BE2C (cell line): ENCODE measurements around the gene RAB3B.
"Not testable (repeated sequence)": the region's sequence is repeated elsewhere in the genome, so short reads cannot be mapped to it uniquely, and the experiment has no call there.

ENCODE experiments used
- DNase-seq: peaks from one replicate; pipeline ENCODE4 v3.0.0-alpha.2; 2020
- H3K27me3 ChIP-seq: fragments of 250-450 bp; sonication (Bioruptor Pico); 2 replicates; pipeline ENCODE4 v1.5.1; 2020; ENCODE audit warnings: mild to moderate bottlenecking
- H3K36me3 ChIP-seq: fragments of 250-450 bp; sonication (Bioruptor Pico); 2 replicates; pipeline ENCODE4 v1.5.1; 2020; ENCODE audit warnings: mild to moderate bottlenecking
- H3K4me1 ChIP-seq: fragments of 250-450 bp; sonication (Bioruptor Pico); 2 replicates; pipeline ENCODE4 v1.5.1; 2020
- H3K4me3 ChIP-seq: 2 replicates; pipeline ENCODE4 v1.5.1; 2011; ENCODE audit warnings: low read depth, low read length
- H3K9me3 ChIP-seq: fragments of 250-450 bp; sonication (Bioruptor Pico); 2 replicates; pipeline ENCODE4 v1.5.1; 2020
- TF ChIP-seq, protein P1 (sequence below): IDR thresholded peaks from 2 replicates; pipeline ENCODE4 v1.5.1; 2012; ENCODE audit warnings: mild to moderate bottlenecking, low read depth, low read length

RAB3B gene

DNA sequence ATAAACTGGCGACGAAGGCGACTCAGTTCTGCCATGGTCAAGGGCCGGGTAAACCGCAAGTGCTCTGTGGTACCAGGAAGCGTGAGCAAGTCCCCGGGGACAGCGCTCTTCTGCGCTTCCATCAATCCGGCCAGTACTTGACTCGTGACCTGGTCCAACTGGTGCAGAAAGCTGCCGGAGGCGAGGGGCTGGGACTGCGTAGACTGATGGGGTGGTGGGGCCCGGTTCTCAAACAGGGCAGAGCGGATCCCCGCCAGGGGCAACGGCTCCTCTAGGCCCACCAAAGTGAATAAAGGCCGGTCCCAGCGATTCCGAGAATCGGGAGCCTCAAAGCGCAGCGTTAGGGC, 42.3 kb upstream of the RAB3B start:
- Histone ChIP-seq H3K9me3 (no peaks in the 10 kb centered on the region), H3K4me1 (no peaks in the 10 kb centered on the region), H3K4me3 (peak overlapping the region; percentile 80), H3K36me3 (no peaks in the 10 kb centered on the region), H3K27me3 (no peaks in the 10 kb centered on the region)
- DNase-seq = peak; percentile 39
- TF ChIP-seq, protein P1, sequence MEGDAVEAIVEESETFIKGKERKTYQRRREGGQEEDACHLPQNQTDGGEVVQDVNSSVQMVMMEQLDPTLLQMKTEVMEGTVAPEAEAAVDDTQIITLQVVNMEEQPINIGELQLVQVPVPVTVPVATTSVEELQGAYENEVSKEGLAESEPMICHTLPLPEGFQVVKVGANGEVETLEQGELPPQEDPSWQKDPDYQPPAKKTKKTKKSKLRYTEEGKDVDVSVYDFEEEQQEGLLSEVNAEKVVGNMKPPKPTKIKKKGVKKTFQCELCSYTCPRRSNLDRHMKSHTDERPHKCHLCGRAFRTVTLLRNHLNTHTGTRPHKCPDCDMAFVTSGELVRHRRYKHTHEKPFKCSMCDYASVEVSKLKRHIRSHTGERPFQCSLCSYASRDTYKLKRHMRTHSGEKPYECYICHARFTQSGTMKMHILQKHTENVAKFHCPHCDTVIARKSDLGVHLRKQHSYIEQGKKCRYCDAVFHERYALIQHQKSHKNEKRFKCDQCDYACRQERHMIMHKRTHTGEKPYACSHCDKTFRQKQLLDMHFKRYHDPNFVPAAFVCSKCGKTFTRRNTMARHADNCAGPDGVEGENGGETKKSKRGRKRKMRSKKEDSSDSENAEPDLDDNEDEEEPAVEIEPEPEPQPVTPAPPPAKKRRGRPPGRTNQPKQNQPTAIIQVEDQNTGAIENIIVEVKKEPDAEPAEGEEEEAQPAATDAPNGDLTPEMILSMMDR = no peak

DNA sequence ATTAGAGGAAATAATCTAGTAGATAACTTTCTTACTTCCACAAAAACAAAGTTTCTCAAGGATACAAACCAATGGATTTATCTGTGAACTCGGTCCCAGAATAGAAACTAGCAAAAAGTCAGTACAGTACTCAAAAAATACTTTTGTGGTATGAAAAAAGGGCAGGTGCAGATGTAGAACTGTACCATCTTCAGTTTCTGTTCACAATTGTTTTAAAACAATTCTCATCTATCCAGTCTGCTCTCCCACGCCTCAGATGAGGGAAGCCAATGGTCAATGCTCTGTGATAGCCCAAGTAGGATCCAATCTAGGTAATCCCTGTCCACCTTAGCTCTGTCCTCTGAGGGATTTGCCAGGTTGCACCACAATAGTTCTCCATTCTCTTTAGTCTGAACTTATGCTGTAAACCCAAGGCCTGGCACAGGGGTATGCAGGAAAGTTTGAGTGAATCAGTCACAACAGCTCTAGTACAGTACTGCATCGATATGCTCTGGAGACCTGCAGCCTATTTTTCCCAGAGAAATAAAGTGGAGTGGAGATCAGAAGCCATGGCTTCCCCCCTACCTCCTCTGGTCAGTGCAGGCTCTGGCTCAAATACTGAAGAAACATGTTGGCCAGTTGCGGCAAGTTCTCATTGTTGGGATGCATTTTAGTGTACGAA, 41.8 kb upstream of the RAB3B start:
- Histone ChIP-seq H3K4me1 (no peaks in the 10 kb centered on the region), H3K36me3 (no peaks in the 10 kb centered on the region), H3K27me3 (no peaks in the 10 kb centered on the region), H3K9me3 (no peaks in the 10 kb centered on the region), H3K4me3 (peak overlapping the region; percentile 80)
- no peak for DNase-seq
- TF ChIP-seq, protein P1 = no peak

DNA sequence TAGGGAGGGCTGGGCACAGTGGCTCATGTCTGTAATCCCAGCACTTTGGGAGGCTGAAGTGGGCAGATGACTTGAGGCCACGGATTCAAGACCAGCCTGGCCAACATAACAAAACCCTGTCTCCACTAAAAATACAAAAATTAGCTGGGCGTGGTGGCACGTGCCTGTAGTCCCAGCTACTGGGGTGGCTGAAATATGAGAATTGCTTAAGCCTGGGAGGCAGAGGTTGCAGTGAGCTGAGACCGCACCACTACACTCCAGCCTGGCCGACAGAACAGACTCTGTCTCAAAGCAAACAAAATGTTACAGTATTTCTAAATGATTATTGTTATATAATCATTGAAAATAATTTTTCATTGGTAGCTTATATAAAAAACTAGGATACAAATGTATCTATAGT, 38.3 kb upstream of the RAB3B start:
- H3K36me3 ChIP-seq, H3K9me3 ChIP-seq, DNase-seq, H3K4me3 ChIP-seq, H3K27me3 ChIP-seq, H3K4me1 ChIP-seq: not testable (repeated sequence)

DNA sequence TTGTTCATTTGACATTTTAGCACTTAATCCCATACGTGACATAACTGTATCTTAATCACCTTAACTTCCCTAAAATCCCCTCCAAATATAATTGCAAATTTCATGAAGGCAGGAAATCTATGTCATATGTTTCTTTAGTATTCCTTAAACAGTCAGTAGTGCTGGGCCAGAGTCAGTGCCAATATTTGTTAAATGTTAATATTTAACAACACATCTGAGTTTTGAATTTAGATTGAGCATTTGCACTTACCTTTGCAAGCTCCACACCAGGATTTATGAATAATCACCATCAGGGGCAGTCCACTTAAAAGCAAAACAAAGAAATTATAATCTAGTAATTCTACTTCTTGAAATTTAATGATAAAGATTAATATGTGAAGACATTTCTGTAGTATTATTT, 37.8 kb upstream of the RAB3B start:
- no peaks in the 10 kb centered on the region for H3K9me3 ChIP-seq
- TF ChIP-seq, protein P1 = no peak
- H3K4me3 ChIP-seq = no peak overlapping the region
- H3K4me1 ChIP-seq = no peaks in the 10 kb centered on the region
- no peaks in the 10 kb centered on the region for H3K36me3 ChIP-seq
- no peaks in the 10 kb centered on the region for H3K27me3 ChIP-seq
- no peak for DNase-seq

DNA sequence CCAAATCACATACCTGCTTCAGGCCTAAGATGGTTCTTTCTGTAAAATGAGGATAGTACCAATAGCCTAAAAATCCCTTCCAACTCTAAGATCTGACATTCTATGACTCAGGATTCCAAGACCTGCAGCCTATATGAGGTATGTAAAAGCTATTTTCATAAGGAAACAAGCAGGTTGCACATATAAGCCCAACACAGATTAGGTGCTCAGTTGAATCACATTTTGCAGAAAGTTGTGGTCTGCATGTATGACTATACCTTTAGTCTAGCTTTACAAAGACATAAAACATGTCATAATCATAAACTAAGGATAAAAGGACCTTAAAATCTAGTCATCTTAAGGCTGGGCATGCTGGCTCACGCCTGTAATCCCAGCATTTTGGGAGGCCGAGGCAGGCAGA, 35.8 kb upstream of the RAB3B start:
- Histone ChIP-seq H3K4me3 (no peak overlapping the region), H3K4me1 (no peaks in the 10 kb centered on the region), H3K9me3 (no peaks in the 10 kb centered on the region), H3K27me3 (no peaks in the 10 kb centered on the region), H3K36me3 (no peaks in the 10 kb centered on the region)
- no peak for DNase-seq
- TF ChIP-seq, protein P1 = no peak

DNA sequence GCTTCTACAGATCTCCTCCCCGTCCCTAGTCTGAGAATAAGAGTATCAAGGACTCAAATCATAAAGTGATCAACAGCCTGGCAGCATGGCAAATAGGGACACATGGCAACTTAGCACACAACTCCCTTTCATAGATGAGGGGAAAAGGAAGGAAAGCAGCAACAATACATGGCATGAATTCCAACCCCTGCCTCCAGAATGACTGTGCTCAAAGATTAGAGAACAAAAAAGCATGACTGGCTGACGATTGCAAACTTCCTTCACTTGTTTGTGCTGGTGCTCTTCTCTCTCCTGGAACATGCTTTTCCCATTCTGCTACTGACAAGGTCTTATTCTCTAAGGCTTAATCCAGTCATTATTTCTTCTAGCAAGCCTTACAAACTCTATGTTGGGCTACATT, 31.6 kb upstream of the RAB3B start:
- Histone ChIP-seq H3K9me3 (no peaks in the 10 kb centered on the region), H3K27me3 (no peaks in the 10 kb centered on the region), H3K4me3 (no peak overlapping the region), H3K4me1 (no peaks in the 10 kb centered on the region), H3K36me3 (no peaks in the 10 kb centered on the region)
- TF ChIP-seq, protein P1 = no peak
- no peak for DNase-seq
